K562 (cell line): ENCODE measurements around the gene NFAM1. TPM values are rescaled to one million over a fixed set of nuclear protein-coding genes. Genes with fewer than 3 reads are reported as not detected.

Experiments
- BACH1 ChIP-seq: fragments of 200-800 bp; sonication (Bioruptor generic); IDR thresholded peaks from 2 replicates; pipeline ENCODE4 v1.6.1; 2016; ENCODE audit warnings: missing genetic modification characterization, missing compliant biosample characterization
- ETV1 ChIP-seq: fragments of 450-650 bp; conservative IDR thresholded peaks from 2 replicates; pipeline ENCODE4 v1.6.1; 2016; ENCODE audit warnings: missing genetic modification characterization, control low read depth, low read depth, missing compliant biosample characterization
- FIP1L1 ChIP-seq: fragments of 200-400 bp; formaldehyde crosslinking; IDR thresholded peaks from 2 replicates; pipeline ENCODE4 v1.6.1; 2018; ENCODE audit warnings: mild to moderate bottlenecking, low read depth, low read length; ENCODE audit not compliant: poor library complexity, severe bottlenecking
- FOXP1 ChIP-seq: sonication (generic); formaldehyde crosslinking; IDR thresholded peaks from 2 replicates; pipeline ENCODE4 v1.8.0; 2022; ENCODE audit warnings: mild to moderate bottlenecking, missing genetic modification reagents
- GTF2E2 ChIP-seq: fragments of 200-800 bp; sonication (Bioruptor generic); IDR thresholded peaks from 2 replicates; pipeline ENCODE4 v1.6.1; 2016; ENCODE audit warnings: missing genetic modification characterization, missing compliant biosample characterization
- HDAC8 ChIP-seq: fragments of 450-650 bp; IDR thresholded peaks from 2 replicates; pipeline ENCODE4 v1.6.1; 2016; ENCODE audit warnings: mild to moderate bottlenecking, missing genetic modification characterization, moderate library complexity, missing compliant biosample characterization
- HLTF ChIP-seq: fragments of 450-650 bp; IDR thresholded peaks from 2 replicates; pipeline ENCODE4 v1.6.1; 2016
- HMG20A ChIP-seq: fragments of 450-650 bp; formaldehyde crosslinking; conservative IDR thresholded peaks from 2 replicates; pipeline ENCODE4 v1.4.0; 2020; ENCODE audit warnings: mild to moderate bottlenecking, mixed read lengths
- HSF4 ChIP-seq: fragments of 250-450 bp; sonication (Bioruptor Pico); IDR thresholded peaks from 2 replicates; pipeline ENCODE4 v2.1.2; 2022; ENCODE audit warnings: mild to moderate bottlenecking, moderate library complexity, borderline replicate concordance
- JUN ChIP-seq, 2 experiments: sonication (generic) in 1 of 2; formaldehyde crosslinking in 1 of 2; IDR thresholded peaks; 2 replicates each; pipeline versions ENCODE4 v1.6.1 to v1.8.0; 2012 to 2022; ENCODE audit warnings: borderline replicate concordance in 2 of 2, mild to moderate bottlenecking in 2 of 2, improper control_type of control experiment in 1 of 2, low read depth in 1 of 2, low read length in 1 of 2, missing genetic modification reagents in 1 of 2
- KDM1A ChIP-seq, 2 experiments: fragments of 450-650 bp; IDR thresholded peaks; 2 replicates each; pipeline ENCODE4 v1.6.1; 2016; ENCODE audit warnings: mild to moderate bottlenecking in 2 of 2
- MBD2 ChIP-seq: sonication (generic); IDR thresholded peaks from 2 replicates; pipeline ENCODE4 v1.6.1; 2016; ENCODE audit warnings: low read depth, borderline replicate concordance
- NR0B1 ChIP-seq: fragments of 450-650 bp; IDR thresholded peaks from one replicate; pipeline ENCODE4 v1.6.1; 2018; ENCODE audit warnings: mild to moderate bottlenecking, moderate library complexity; ENCODE audit not compliant: partially characterized antibody
- PML ChIP-seq: IDR thresholded peaks from 2 replicates; pipeline ENCODE4 v1.6.1; 2012; ENCODE audit warnings: low read length, inconsistent platforms
- PTBP1 ChIP-seq: fragments of 200-400 bp; formaldehyde crosslinking; IDR thresholded peaks from 2 replicates; pipeline ENCODE4 v1.6.1; 2017; ENCODE audit warnings: low read depth, low read length
- RBFOX2 ChIP-seq: fragments of 200-400 bp; formaldehyde crosslinking; IDR thresholded peaks from 2 replicates; pipeline ENCODE4 v1.6.1; 2017; ENCODE audit warnings: low read depth, mild to moderate bottlenecking, low read length, moderate library complexity
- SMARCA4 ChIP-seq: fragments of 450-650 bp; IDR thresholded peaks from 2 replicates; pipeline ENCODE4 v1.6.1; 2016
- SPI1 ChIP-seq: IDR thresholded peaks from 2 replicates; pipeline ENCODE4 v1.6.1; 2011; ENCODE audit warnings: low read depth, low read length, control low read depth, borderline replicate concordance
- STAT5B ChIP-seq: fragments of 250-450 bp; sonication (Bioruptor Pico); IDR thresholded peaks from 2 replicates; pipeline ENCODE4 v1.8.0; 2021; ENCODE audit warnings: mild to moderate bottlenecking, inconsistent platforms
- ZNF253 ChIP-seq: fragments of 250-450 bp; sonication (Bioruptor Pico); conservative IDR thresholded peaks from 2 replicates; pipeline ENCODE4 v1.6.1; 2021; ENCODE audit warnings: mild to moderate bottlenecking
- ZNF354B ChIP-seq: fragments of 250-450 bp; sonication (Bioruptor Pico); IDR thresholded peaks from 2 replicates; pipeline ENCODE4 v1.4.0; 2020
- ZNF431 ChIP-seq: sonication (generic); formaldehyde crosslinking; IDR thresholded peaks from 2 replicates; pipeline ENCODE4 v1.8.0; 2022; ENCODE audit warnings: mild to moderate bottlenecking, missing genetic modification reagents
- ZNF444 ChIP-seq: fragments of 250-450 bp; sonication (Bioruptor Pico); IDR thresholded peaks from 2 replicates; pipeline ENCODE4 v1.4.0; 2020; ENCODE audit warnings: mild to moderate bottlenecking, moderate library complexity
- ZNF551 ChIP-seq: fragments of 250-450 bp; sonication (Bioruptor Pico); IDR thresholded peaks from 2 replicates; pipeline ENCODE4 v1.5.0; 2021; ENCODE audit warnings: mild to moderate bottlenecking, moderate library complexity
- ZNF655 ChIP-seq: fragments of 250-450 bp; sonication (Bioruptor Pico); IDR thresholded peaks from 2 replicates; pipeline ENCODE4 v1.5.0; 2021
- polyA plus RNA-seq, 8 experiments: library from polyadenylated mRNA; depleted of rRNA in 4 of 8; stranded (reverse) in 5 of 8; unstranded in 3 of 8; fragments of >200 nt; fragmentation: Nextera tagmentation in 2 of 8; fragmentation: Illumina TruSeq in 1 of 8; extraction: Ambion mirVana in 2 of 8; extraction: Trizol in 1 of 8; gene quantifications; 2 replicates each; pipeline versions ENCODE4 v1.2.1 to v1.2.3, GENCODE V29; 2011 to 2014; ENCODE audit warnings: inconsistent platforms in 1 of 8, missing spikeins in 1 of 8
- total RNA-seq, 7 experiments: library from RNA; depleted of rRNA in 6 of 7; stranded (reverse); fragments of >200 nt in 6 of 7; fragmentation: Illumina TruSeq in 2 of 7; extraction: Trizol in 2 of 7; gene quantifications; 2 replicates each; pipeline versions ENCODE4 v1.2.1 to v1.2.3, GENCODE V29; 2011 to 2021; ENCODE audit warnings: low replicate concordance in 1 of 7
- TF ChIP-seq, protein P1 (sequence below): fragments of 250-450 bp; sonication (Bioruptor Pico); IDR thresholded peaks from 2 replicates; pipeline ENCODE4 v1.4.0; 2020; ENCODE audit warnings: mild to moderate bottlenecking
- TF ChIP-seq, protein P2 (sequence below): fragments of 250-450 bp; sonication (Bioruptor Pico); IDR thresholded peaks from 2 replicates; pipeline ENCODE4 v1.8.0; 2021; ENCODE audit warnings: mild to moderate bottlenecking, moderate library complexity

NFAM1 gene
- total and polyA plus RNA-seq, 9 of the 15 experiments (the other 6 are each of a cell fraction or from before 2014, with no cell fraction given) = 0.01 to 0.18 (median 0.03) TPM; not detected in 5

DNA sequence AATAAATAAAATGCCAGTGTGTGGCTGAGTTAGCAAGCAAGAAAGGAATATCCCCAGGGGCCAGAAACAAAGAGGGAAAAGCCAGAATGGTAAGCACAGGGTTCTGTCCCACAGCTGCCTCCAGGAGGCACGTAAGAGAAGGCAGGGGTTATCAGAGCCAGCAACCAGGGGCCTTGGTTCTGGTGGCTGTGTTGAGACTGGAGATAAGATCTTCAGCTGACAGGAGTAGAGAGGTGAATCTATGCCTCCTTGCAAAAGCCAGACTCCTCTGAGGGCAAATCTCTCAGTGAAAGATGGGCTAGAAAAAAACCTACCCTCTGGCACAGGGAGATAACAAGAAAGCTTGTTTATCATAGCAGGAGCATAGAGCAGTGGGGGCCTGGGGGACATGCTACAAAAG, 29.8 kb upstream of the NFAM1 start (continued):
- TF ChIP-seq NR0B1 (no peak), ZNF253 (no peak), HSF4 (CRISPR knock-in tag) (no peak), STAT5B (CRISPR knock-in tag) (no peak), ZNF551 (CRISPR knock-in tag) (no peak), SMARCA4 (peak; percentile 89), MBD2 (0 out of 2 replicates have a peak, but pooled peaks have one; percentile 21), SPI1 (no peak), FIP1L1 (no peak), PML (peak; percentile 73), ETV1 (no peak), BACH1 (tag) (no peak), HDAC8 (tag) (no peak), HMG20A (CRISPR knock-in tag) (no peak), RBFOX2 (no peak), PTBP1 (no peak), ZNF431 (CRISPR knock-in tag) (no peak), HLTF (no peak), ZNF354B (CRISPR knock-in tag) (no peak), ZNF444 (CRISPR knock-in tag) (no peak), GTF2E2 (tag) (no peak), JUN (IDR thresholded peaks at IDR 0.05; ENCODE audit: borderline replicate concordance, low read depth, low read length) (no peak), JUN (CRISPR knock-in tag; IDR thresholded peaks at IDR 0.05; ENCODE audit: borderline replicate concordance) (no peak), ZNF655 (no peak), KDM1A (IDR thresholded peaks at IDR 0.05) (peak; percentile 93), FOXP1 (no peak)
- TF ChIP-seq, protein P1, sequence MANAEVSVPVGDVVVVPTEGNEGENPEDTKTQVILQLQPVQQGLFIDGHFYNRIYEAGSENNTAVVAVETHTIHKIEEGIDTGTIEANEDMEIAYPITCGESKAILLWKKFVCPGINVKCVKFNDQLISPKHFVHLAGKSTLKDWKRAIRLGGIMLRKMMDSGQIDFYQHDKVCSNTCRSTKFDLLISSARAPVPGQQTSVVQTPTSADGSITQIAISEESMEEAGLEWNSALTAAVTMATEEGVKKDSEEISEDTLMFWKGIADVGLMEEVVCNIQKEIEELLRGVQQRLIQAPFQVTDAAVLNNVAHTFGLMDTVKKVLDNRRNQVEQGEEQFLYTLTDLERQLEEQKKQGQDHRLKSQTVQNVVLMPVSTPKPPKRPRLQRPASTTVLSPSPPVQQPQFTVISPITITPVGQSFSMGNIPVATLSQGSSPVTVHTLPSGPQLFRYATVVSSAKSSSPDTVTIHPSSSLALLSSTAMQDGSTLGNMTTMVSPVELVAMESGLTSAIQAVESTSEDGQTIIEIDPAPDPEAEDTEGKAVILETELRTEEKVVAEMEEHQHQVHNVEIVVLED (CRISPR knock-in tag) = no peak
- TF ChIP-seq, protein P2, sequence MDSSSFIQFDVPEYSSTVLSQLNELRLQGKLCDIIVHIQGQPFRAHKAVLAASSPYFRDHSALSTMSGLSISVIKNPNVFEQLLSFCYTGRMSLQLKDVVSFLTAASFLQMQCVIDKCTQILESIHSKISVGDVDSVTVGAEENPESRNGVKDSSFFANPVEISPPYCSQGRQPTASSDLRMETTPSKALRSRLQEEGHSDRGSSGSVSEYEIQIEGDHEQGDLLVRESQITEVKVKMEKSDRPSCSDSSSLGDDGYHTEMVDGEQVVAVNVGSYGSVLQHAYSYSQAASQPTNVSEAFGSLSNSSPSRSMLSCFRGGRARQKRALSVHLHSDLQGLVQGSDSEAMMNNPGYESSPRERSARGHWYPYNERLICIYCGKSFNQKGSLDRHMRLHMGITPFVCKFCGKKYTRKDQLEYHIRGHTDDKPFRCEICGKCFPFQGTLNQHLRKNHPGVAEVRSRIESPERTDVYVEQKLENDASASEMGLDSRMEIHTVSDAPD (CRISPR knock-in tag) = no peak
